Endodermal cell (in vitro differentiated cells): ENCODE results near the gene LAMC1. TPM values are rescaled to one million over a fixed set of nuclear protein-coding genes. Genes with fewer than 3 reads are reported as not detected.

ENCODE experiments used
- DNase-seq: peaks from one replicate; pipeline ENCODE4 v3.0.0-alpha.2; 2017
- H3K27ac ChIP-seq: 2 replicates; pipeline ENCODE4 v1.5.1; 2013; ENCODE audit warnings: mild to moderate bottlenecking, low read depth, low read length, moderate library complexity
- H3K27me3 ChIP-seq: 2 replicates; pipeline ENCODE4 v1.6.1; 2013; ENCODE audit warnings: mild to moderate bottlenecking, low read length, moderate library complexity; ENCODE audit not compliant: insufficient read depth, control insufficient read depth, poor library complexity, severe bottlenecking
- H3K36me3 ChIP-seq: 2 replicates; pipeline ENCODE4 v1.7.0; 2013; ENCODE audit warnings: mild to moderate bottlenecking, low read length, moderate library complexity; ENCODE audit not compliant: control insufficient read depth, insufficient read depth
- H3K4me1 ChIP-seq: one replicate; pipeline ENCODE4 v1.7.0; 2013; ENCODE audit warnings: low read length; ENCODE audit not compliant: control insufficient read depth, insufficient read depth
- H3K4me3 ChIP-seq: 2 replicates; pipeline ENCODE4 v1.5.1; 2013; ENCODE audit warnings: mild to moderate bottlenecking, low read length, moderate library complexity
- H3K9ac ChIP-seq: 2 replicates; pipeline ENCODE4 v1.6.1; 2013; ENCODE audit warnings: mild to moderate bottlenecking, low read length, moderate library complexity; ENCODE audit not compliant: poor library complexity, severe bottlenecking; ENCODE audit errors: extremely low read depth
- H3K9me3 ChIP-seq: 2 replicates; pipeline ENCODE4 v1.6.1; 2013; ENCODE audit warnings: mild to moderate bottlenecking, low read length, moderate library complexity; ENCODE audit not compliant: control insufficient read depth
- H3K27ac Mint-ChIP-seq: 2 replicates; pipeline ENCODE4 v1.8.0; 2020; ENCODE audit warnings: mixed read lengths
- H3K27me3 Mint-ChIP-seq: 2 replicates; pipeline ENCODE4 v1.8.0; 2021; ENCODE audit warnings: mild to moderate bottlenecking, mixed read lengths; ENCODE audit not compliant: insufficient read depth
- H3K36me3 Mint-ChIP-seq: 2 replicates; pipeline ENCODE4 v1.8.0; 2020; ENCODE audit warnings: low read depth, mixed read lengths
- H3K4me1 Mint-ChIP-seq: 2 replicates; pipeline ENCODE4 v1.8.0; 2020; ENCODE audit warnings: mixed read lengths
- H3K4me3 Mint-ChIP-seq: 2 replicates; pipeline ENCODE4 v1.8.0; 2020; ENCODE audit warnings: mild to moderate bottlenecking, moderate library complexity, mixed read lengths
- H3K9me3 Mint-ChIP-seq: 2 replicates; pipeline ENCODE4 v1.8.0; 2020; ENCODE audit warnings: mild to moderate bottlenecking, mixed read lengths
- CTCF ChIP-seq: fragments of 200-600 bp; sonication (generic); conservative IDR thresholded peaks from 2 replicates; pipeline ENCODE4 v1.5.0; 2021; ENCODE audit warnings: antibody characterized with exemption, mild to moderate bottlenecking
- WGBS, 2 experiments: methylation state at CpG; one replicate each; pipeline versions ENCODE4 v1.1.5 to v1.1.7; 2013; ENCODE audit warnings: missing lambda C conversion rate in 2 of 2, mixed read lengths in 1 of 2; ENCODE audit not compliant: insufficient coverage in 1 of 2, insufficient read length in 1 of 2; 5-methylcytosine and 5-hydroxymethylcytosine counted together
- total RNA-seq, 2 donors: library from RNA; stranded (reverse); fragmentation: NEBNext Ultra II Directional in 1 of 2; extraction: Animal tissue kit (Norgen Biotek cat#: 25700) in 1 of 2; gene quantifications; 2 replicates in 1 of 2; 3 replicates in 1 of 2; pipeline ENCODE4 v1.2.1, GENCODE V29; 2021

Gene LAMC1
- total RNA-seq, 2 donors from 2014 or later: 47.9 to 58.8 TPM

- 89 to 90% methylated on average over 4 of the region's 4 CpGs for WGBS, 2 experiments
- no peak for DNase-seq
- H3K9me3 ChIP-seq: no peaks in the 10 kb centered on the region
- no peaks in the 10 kb centered on the region for H3K4me1 ChIP-seq
- H3K27ac ChIP-seq: peak overlapping the region; percentile 68
- Mint-ChIP-seq H3K4me3 (no peak overlapping the region), H3K36me3 (no peaks in the 10 kb centered on the region), H3K27ac (no peak overlapping the region), H3K4me1 (peaks cover 34% of the 10 kb centered on the region), H3K9me3 (no peaks in the 10 kb centered on the region), H3K27me3 (no peaks in the 10 kb centered on the region)
- H3K9ac ChIP-seq: no peak overlapping the region
- H3K4me3 ChIP-seq: no peak overlapping the region
- TF ChIP-seq CTCF: no peak
- H3K36me3 ChIP-seq: no peaks in the 10 kb centered on the region
- no peaks in the 10 kb centered on the region for H3K27me3 ChIP-seq
Measured at GRCh38 chr1:183039330-183039729, 16.1 kb downstream of the LAMC1 start.

GRCh38 chr1:183039985-183040447, 16.8 kb downstream of the LAMC1 start:
- H3K4me1 ChIP-seq: no peaks in the 10 kb centered on the region
- no peaks in the 10 kb centered on the region for H3K9me3 ChIP-seq
- H3K27ac Mint-ChIP-seq: no peak overlapping the region
- H3K27me3 Mint-ChIP-seq: no peaks in the 10 kb centered on the region
- H3K9ac ChIP-seq: no peak overlapping the region
- WGBS, 2 experiments: 66 to 74% methylated on average over 2 to 3 of the region's 3 CpGs
- TF ChIP-seq CTCF: no peak
- no peak overlapping the region for H3K4me3 ChIP-seq
- no peaks in the 10 kb centered on the region for H3K36me3 ChIP-seq
- no peaks in the 10 kb centered on the region for H3K36me3 Mint-ChIP-seq
- no peak overlapping the region for H3K4me3 Mint-ChIP-seq
- H3K4me1 Mint-ChIP-seq: peaks cover 36% of the 10 kb centered on the region
- no peaks in the 10 kb centered on the region for H3K27me3 ChIP-seq
- H3K27ac ChIP-seq: peak overlapping the region; percentile 68
- H3K9me3 Mint-ChIP-seq: no peaks in the 10 kb centered on the region
- DNase-seq: no peak

- no peak overlapping the region for H3K4me3 Mint-ChIP-seq
- 66 to 81% methylated on average over 2 of the region's 2 CpGs for WGBS, 2 experiments
- H3K27ac Mint-ChIP-seq: no peak overlapping the region
- peaks cover 39% of the 10 kb centered on the region for H3K4me1 Mint-ChIP-seq
- Histone ChIP-seq H3K27ac (peak overlapping the region; percentile 68), H3K9ac (no peak overlapping the region), H3K27me3 (no peaks in the 10 kb centered on the region), H3K9me3 (no peaks in the 10 kb centered on the region), H3K36me3 (no peaks in the 10 kb centered on the region), H3K4me3 (no peak overlapping the region), H3K4me1 (no peaks in the 10 kb centered on the region)
- H3K27me3 Mint-ChIP-seq: no peaks in the 10 kb centered on the region
- H3K36me3 Mint-ChIP-seq: no peaks in the 10 kb centered on the region
- TF ChIP-seq CTCF: no peak
- H3K9me3 Mint-ChIP-seq: no peaks in the 10 kb centered on the region
- DNase-seq: no peak
Measured at GRCh38 chr1:183040547-183040971, 17.3 kb downstream of the LAMC1 start.
